Caco-2 (cell line): ENCODE results near the gene ZNF425. TPM values are rescaled to one million over a fixed set of nuclear protein-coding genes. Genes with fewer than 3 reads are reported as not detected.
A peak's percentile ranks its signal among the peaks of the same experiment; 100 is the strongest.
"Not testable (repeated sequence)": the region's sequence is repeated elsewhere in the genome, so short reads cannot be mapped to it uniquely, and the experiment has no call there.

Source experiments
- BruUV-seq: library from RNA; stranded (reverse); fragments of 400-500 nt; replicated peaks from 2 replicates; lab custom pipeline; 2021; lab: Mats Ljungman, UMichigan
- CTCF ChIA-PET: fragments of 300-600 bp; sonication (Branson Sonifier 250); formaldehyde crosslinking; loops from one replicate; lab custom pipeline; 2022; ENCODE audit warnings: antibody characterized with exemption; lab: Charles Lee
- POLR2A ChIA-PET: fragments of 300-600 bp; sonication (Branson Sonifier 250); formaldehyde crosslinking; loops from one replicate; lab custom pipeline; 2022; ENCODE audit warnings: antibody characterized with exemption; lab: Charles Lee
- DNase-seq, 2 experiments: peaks; one replicate each; pipeline versions ENCODE4 v3.0.0 to v3.0.0-alpha.2; 2020 to 2022
- H3K27me3 ChIP-seq: replicated peaks from 2 replicates; pipeline ENCODE4 v1.6.0; 2011; ENCODE audit warnings: low read length; ENCODE audit not compliant: control insufficient read depth, insufficient read depth
- H3K36me3 ChIP-seq: 2 replicates; pipeline ENCODE4 v1.5.1; 2011; ENCODE audit warnings: low read length; ENCODE audit not compliant: control insufficient read depth, insufficient read depth
- H3K4me1 ChIP-seq: fragments of 250-450 bp; sonication (Bioruptor Pico); 2 replicates; pipeline ENCODE4 v1.5.1; 2020; ENCODE audit warnings: mild to moderate bottlenecking
- H3K4me3 ChIP-seq: 2 replicates; pipeline ENCODE4 v1.5.1; 2011; ENCODE audit warnings: low read depth, mild to moderate bottlenecking, control low read depth, low read length
- H3K9me3 ChIP-seq: fragments of 250-450 bp; sonication (Bioruptor Pico); 2 replicates; pipeline ENCODE4 v1.5.1; 2020; ENCODE audit warnings: mild to moderate bottlenecking, moderate library complexity
- H3K27ac Mint-ChIP-seq: one replicate; pipeline ENCODE4 v1.8.0; 2022; ENCODE audit warnings: mixed read lengths; ENCODE audit not compliant: unreplicated experiment
- H3K27me3 Mint-ChIP-seq: one replicate; pipeline ENCODE4 v1.8.0; 2022; ENCODE audit warnings: mixed read lengths; ENCODE audit not compliant: insufficient read depth, unreplicated experiment
- H3K36me3 Mint-ChIP-seq: one replicate; pipeline ENCODE4 v1.8.0; 2022; ENCODE audit warnings: mild to moderate bottlenecking, mixed read lengths; ENCODE audit not compliant: insufficient read depth, unreplicated experiment
- H3K4me1 Mint-ChIP-seq: one replicate; pipeline ENCODE4 v1.8.0; 2022; ENCODE audit warnings: low read depth, mixed read lengths; ENCODE audit not compliant: unreplicated experiment
- H3K4me3 Mint-ChIP-seq: one replicate; pipeline ENCODE4 v1.8.0; 2022; ENCODE audit warnings: mild to moderate bottlenecking, moderate library complexity, mixed read lengths; ENCODE audit not compliant: unreplicated experiment
- H3K9me3 Mint-ChIP-seq: one replicate; pipeline ENCODE4 v1.8.0; 2022; ENCODE audit warnings: mixed read lengths; ENCODE audit not compliant: unreplicated experiment
- CTCF ChIP-seq, 2 experiments: fragments of 200-600 bp in 1 of 2; IDR thresholded peaks; 1 replicate in 1 of 2; 2 replicates in 1 of 2; pipeline versions ENCODE4 v1.5.1 to v1.8.0; 2011 to 2022; ENCODE audit warnings: antibody characterized with exemption in 1 of 2, control low read depth in 1 of 2, inconsistent platforms in 1 of 2, low read depth in 1 of 2, low read length in 1 of 2, mild to moderate bottlenecking in 1 of 2, moderate library complexity in 1 of 2; ENCODE audit not compliant: insufficient read depth in 1 of 2, severe bottlenecking in 1 of 2, unreplicated experiment in 1 of 2
- intact Hi-C: fragments of 100-400 bp; cut with micrococcal nuclease; formaldehyde crosslinking; loops from one replicate; pipeline ENCODE4 v1.10.0; 2022; ENCODE audit not compliant: unreplicated experiment
- total RNA-seq: library from RNA; stranded (reverse); gene quantifications from 2 replicates; pipeline ENCODE4 v1.2.3, GENCODE V29; 2022

The ZNF425 gene
- total RNA-seq, 1 experiment from 2014 or later = 4.0 TPM

GRCh38 chr7:149093228-149093627, 32.9 kb downstream of the ZNF425 start:
- peaks cover 8% of the 10 kb centered on the region; the same call in 1 of the 2 replicates for H3K4me1 ChIP-seq
- H3K4me3 ChIP-seq = no peak overlapping the region
- no peaks in the 10 kb centered on the region for H3K27me3 ChIP-seq
- ChIA-PET CTCF (interaction anchor here (0.6 kb wide), 2 partner anchors 32 to 34 kb away, joined by 3 to 6 read pairs; no protein-coding TSS in a partner anchor), POLR2A (no interaction called here)
- H3K9me3 Mint-ChIP-seq = no peaks in the 10 kb centered on the region
- H3K27me3 Mint-ChIP-seq = no peaks in the 10 kb centered on the region
- H3K36me3 Mint-ChIP-seq = peaks cover 17% of the 10 kb centered on the region
- TSS peak; percentile 32 for BruUV-seq
- no peaks in the 10 kb centered on the region for H3K36me3 ChIP-seq
- peak in 1 of 2 experiments; percentile 20 for DNase-seq
- H3K9me3 ChIP-seq = no peaks in the 10 kb centered on the region
- no peak overlapping the region for H3K27ac Mint-ChIP-seq
- peaks cover 5% of the 10 kb centered on the region for H3K4me1 Mint-ChIP-seq
- no peak overlapping the region for H3K4me3 Mint-ChIP-seq
- no peak for TF ChIP-seq CTCF (IDR thresholded peaks at IDR 0.05; ENCODE audit: insufficient read depth in 1 of 2, low read depth in 1 of 2, low read length in 1 of 2, severe bottlenecking in 1 of 2, unreplicated experiment in 1 of 2)
- intact Hi-C loops = loop anchor here (5.0 kb wide), 3 partner anchors 54 to 591 kb away; partner anchors contain the start of gene ZNF398

- H3K27me3 ChIP-seq, CTCF ChIA-PET, H3K4me1 ChIP-seq, H3K27ac Mint-ChIP-seq, H3K9me3 ChIP-seq, H3K9me3 Mint-ChIP-seq, H3K4me1 Mint-ChIP-seq, BruUV-seq, H3K4me3 ChIP-seq, H3K36me3 ChIP-seq, H3K4me3 Mint-ChIP-seq, POLR2A ChIA-PET, H3K27me3 Mint-ChIP-seq, DNase-seq: not testable (repeated sequence)
- intact Hi-C loops = loop anchor here (5.0 kb wide), 3 partner anchors 55 to 590 kb away; partner anchors contain the start of gene ZNF398
- peaks cover 22% of the 10 kb centered on the region for H3K36me3 Mint-ChIP-seq
Observed at GRCh38 chr7:149092244-149092643, 33.9 kb downstream of the ZNF425 start.

GRCh38 chr7:149090397-149091195, 35.5 kb downstream of the ZNF425 start, which contains the start of gene ZNF786:
Gene ZNF786, minus strand, starts transcription at chr7:149090718. Its CDS starts 78 bp downstream, at chr7:149090640.
- peak within 1 kb of the TSS; percentile 91 for H3K27ac Mint-ChIP-seq
- Histone ChIP-seq H3K27me3 (no peaks in the 10 kb centered on the region), H3K9me3 (no peaks in the 10 kb centered on the region), H3K4me3 (peak within 1 kb of the TSS; percentile 100), H3K36me3 (no peaks in the 10 kb centered on the region), H3K4me1 (peaks cover 8% of the 10 kb centered on the region; the same call in 1 of the 2 replicates)
- POLR2A ChIA-PET = no interaction called here
- CTCF ChIA-PET = no interaction called here
- peak; percentile 88 to 92 for DNase-seq
- intact Hi-C loops = loop anchor here (1.0 to 5.0 kb wide), 7 partner anchors 22 to 588 kb away; partner anchors contain the start of genes PDIA4, ZNF398 and ZNF425
- H3K36me3 Mint-ChIP-seq = peaks cover 25% of the 10 kb centered on the region
- no peaks in the 10 kb centered on the region for H3K27me3 Mint-ChIP-seq
- peak within 1 kb of the TSS; percentile 81 for H3K4me3 Mint-ChIP-seq
- TF ChIP-seq CTCF (IDR thresholded peaks at IDR 0.05; ENCODE audit: insufficient read depth in 1 of 2, low read depth in 1 of 2, low read length in 1 of 2, severe bottlenecking in 1 of 2, unreplicated experiment in 1 of 2) = peak; percentile 79 to 86
- no peaks in the 10 kb centered on the region for H3K9me3 Mint-ChIP-seq
- BruUV-seq = no TSS peak
- H3K4me1 Mint-ChIP-seq = peaks cover 5% of the 10 kb centered on the region
